ENCODE measurements around the gene FAM118B. TPM values are rescaled to one million over a fixed set of nuclear protein-coding genes. Genes with fewer than 3 reads are reported as not detected.
"Not testable (repeated sequence)": the region's sequence is repeated elsewhere in the genome, so short reads cannot be mapped to it uniquely, and the experiment has no call there.

The FAM118B gene
- total RNA-seq, 1 donor from 2014 or later: 13.0 TPM

DNA sequence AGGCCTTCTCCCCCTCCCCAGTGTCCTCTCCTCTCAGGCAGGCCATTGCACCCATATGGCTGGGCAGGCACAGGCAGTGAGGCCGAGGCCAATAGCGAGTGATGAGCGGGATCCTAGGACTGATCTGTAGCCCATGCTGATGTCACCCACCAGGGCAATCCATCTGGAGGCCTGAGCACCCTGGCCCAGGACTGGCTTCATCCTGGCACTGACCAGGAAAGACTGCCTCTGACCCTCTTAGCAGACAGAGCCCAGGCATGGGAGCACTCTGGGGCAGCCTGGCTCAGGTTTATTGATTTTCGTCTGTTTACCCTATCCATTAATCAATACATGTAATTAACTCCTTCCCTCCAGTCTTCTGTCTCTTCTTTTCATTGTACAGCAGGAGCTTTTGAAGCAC, 66.2 kb downstream of the FAM118B start:
- DNase-seq: no peak

DNA sequence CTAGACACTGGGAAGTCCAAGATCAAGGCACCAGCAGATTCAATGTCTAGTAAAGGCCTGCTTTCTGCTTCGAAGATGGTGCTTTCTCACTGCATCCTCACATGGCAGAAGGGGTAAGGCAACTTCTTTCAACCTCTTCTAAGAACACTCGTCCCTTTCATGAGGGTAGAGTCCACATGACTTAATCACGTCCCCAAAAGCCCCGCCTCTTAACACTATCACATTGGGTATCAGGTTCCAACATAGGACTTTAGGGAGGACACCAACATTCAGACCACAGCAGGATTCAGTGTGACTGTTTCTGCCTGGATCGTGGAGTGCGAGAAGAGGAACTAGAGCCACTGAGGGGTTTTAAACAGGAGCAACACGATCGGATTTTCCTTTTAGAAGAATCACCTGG, 67.6 kb downstream of the FAM118B start:
- DNase-seq: no peak

DNA sequence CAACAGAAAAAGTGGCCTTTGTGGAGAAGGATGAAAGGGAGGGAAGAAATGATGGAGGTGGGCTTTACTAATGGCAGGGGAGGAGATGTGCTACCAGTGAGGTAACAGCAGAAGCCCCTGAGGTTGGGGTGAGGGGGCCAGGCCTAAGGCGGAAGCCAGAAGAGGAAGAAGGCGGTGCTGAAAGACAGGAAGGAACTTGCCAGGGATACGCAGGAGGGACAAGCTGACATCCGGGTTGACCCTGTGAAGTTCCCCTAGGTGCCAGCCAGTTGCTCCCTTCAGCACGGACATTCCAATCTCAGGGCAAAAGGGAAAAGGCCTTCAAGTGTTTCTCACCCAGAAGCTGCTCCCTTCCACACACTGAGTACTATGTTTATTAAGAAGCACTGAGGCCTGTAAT, 69.0 kb downstream of the FAM118B start:
- DNase-seq: no peak

DNA sequence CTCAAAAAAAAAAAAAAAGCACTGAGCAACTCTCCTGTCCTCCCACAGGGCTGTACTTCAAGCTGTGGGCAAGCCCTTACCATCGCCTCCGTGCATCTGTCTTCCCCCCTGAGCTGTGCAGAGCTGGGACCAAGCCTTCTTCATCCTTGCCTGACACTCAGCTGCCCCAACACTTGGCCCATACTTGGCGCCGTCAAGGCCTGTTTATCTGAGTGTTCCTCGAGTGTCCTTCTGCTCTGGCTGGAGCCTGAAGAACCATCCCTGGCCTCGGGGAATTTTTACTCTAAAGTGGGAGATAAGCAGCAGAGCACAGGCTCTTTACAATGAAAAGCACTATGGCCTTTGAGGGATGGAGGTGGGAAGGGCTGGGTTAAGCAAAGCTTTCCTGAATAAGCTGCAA, 69.7 kb downstream of the FAM118B start:
- no peak for DNase-seq

DNA sequence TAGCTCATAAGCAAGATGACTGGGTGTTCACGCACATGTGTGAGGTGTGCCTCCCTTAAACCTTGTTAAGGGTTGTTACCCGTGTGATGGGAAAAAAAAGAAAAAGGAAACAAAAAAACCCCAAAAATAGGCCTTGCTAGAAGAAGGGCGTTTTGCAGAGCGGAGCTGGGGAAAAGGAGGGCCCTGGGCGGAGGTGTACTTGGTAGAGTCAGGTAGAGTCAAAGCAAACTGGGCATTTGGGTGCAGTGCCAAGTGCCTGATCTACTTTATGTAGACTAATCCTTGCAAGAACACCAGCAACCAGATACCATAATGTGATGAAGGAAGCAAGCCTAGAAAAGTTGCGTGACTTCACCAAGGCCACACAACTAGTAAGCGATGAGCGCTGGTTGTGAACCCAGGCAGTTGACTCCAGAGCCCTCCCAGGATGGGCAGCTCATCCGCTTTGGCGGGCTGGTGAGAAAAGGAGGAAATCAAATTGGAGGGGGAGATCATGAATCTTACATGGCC, 70.1 kb downstream of the FAM118B start:
- DNase-seq: no peak

DNA sequence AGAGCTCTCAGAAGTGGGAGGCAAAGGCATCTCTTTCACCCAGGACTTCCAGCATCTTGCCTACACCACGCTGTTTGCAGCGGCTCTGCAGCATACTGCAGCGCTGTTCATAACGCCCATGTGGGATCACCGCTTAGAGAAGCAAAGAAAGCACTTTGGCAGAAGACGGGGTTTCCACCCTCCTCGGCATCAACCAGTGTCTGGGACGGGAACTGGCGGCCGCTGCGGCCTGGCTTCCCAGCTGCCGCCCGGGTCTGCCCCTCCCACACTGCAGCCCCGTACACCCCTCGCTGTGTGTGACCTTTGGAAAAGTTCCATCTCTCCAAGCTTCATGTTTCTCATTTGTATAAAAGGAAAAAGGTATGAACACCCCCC, 70.8 kb downstream of the FAM118B start:
- peak; percentile 48 for DNase-seq

DNA sequence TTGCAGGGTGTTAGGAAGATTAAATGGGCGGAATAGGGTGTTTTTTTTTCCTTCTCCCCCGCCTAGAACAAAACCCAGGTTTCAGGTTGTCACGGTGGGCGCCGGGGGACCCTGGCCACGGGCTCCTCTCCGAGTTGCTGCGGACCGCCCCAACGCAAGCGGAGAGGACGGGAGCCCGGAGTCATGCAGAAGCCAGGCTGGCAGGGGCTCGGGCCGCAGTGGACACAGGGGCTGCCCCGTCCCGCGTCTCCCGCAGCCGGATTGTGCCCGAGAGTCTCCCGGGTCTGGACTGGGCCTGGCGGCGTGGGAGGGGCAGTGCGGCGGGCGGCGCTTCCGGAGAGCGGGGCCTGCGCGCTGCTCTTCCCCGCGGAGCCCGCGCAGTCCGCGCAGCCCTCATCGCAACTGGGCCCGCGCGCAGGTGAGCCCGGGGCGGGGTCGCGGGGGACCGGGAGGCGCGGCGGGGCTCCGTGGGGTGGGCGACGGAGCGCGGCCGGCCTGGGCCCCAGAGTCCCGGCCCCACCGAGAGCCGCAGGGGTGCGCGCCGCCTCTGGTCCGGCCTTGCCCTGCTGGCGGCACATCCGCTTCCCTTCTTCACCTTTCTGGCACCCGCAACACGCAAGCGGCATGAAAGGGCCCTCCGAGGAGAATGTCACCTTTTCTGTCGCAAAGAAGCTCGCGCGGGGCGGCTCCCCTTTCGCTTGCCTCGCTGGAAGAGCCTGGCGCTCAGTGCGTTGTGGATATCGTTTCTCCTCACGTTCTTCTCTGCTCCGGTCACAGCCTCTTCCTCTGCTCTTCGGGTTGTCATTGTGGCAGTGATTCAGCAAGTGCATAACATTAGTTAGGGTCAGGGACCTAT, 71.4 kb downstream of the FAM118B start, which contains the start of gene TIRAP:
TSS of gene TIRAP (plus strand) at position 358 of the 856 bp plus-strand sequence. CDS start 7,802 bp downstream, outside the sequence.
- DNase-seq: peak; percentile 33

DNA sequence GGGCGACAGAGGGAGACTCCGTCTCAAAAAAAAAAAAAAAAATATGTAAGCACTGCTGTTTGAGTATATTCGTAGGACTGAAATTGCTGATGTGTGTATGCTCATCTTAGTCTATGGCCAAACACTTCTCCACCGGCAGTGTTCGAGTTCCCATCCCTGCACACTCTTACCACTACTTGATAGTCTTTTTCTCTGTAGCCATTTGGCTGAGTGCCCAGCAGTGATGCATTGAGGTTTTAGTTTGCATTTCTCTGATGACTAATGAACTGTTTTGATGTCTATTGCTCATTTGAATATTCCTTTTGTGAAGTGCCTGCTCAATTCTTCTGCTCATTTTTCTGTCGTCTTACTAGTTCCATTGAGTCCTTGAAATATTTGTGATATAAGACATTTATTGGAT, 73.2 kb downstream of the FAM118B start:
- peak; percentile 37 for DNase-seq

DNA sequence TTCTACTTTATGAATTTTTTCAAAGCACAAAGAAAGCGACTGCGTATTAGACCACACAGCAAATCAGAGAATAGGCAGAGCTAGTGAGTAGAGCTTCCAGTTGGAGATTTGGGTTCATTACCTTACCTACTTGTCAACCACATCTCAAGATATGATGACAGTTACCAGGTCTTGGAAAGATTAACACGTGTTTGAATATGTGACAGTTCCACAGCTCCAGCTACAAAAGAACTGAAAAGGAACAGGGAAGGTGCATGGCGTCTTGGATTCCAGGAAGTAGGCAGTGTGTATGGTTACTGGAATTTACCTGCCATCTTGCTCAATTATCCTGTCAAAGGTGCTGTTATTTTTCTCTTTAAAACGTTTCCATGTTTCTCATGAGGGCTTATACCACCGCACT, 76.7 kb downstream of the FAM118B start:
- DNase-seq: no peak

DNA sequence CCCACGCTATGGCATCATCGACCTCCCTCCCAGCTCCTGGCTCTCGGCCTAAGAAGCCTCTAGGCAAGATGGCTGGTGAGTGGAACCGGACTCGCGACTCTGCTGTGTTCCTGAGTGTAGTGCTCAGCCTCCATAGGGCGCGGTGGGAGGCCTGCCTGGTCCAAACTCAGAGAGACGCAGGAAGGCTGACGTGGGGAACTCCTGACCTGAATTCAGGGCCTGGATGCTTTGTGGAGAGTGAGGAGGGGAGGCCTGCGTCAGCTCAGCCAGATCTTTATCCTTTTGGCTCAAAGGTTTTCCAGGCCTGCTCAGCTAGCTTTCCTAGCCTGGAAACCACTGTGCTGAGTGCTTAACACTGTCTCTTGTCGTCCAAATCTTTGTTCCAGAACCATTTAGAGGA, 79.3 kb downstream of the FAM118B start:
- no peak for DNase-seq

DNA sequence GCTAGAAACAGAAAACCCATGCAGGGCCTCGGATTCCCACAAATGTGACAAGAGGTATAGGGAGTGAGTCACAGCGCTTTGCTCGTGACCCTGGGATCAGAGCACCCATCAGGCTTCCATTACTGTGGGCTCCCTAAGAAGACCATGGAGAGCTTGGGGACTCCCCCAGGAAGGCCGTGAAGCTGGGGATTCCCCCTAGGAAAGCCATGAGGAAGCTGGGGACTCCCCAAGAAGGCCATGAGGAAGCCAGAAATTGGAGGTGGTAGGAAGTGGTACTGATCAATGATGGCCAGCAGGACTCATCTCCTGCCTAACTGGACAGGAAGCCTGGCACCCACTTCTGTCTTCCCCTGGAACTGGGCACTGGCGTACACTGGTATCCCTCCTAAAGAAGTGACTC, 82.1 kb downstream of the FAM118B start:
- DNase-seq: no peak

DNA sequence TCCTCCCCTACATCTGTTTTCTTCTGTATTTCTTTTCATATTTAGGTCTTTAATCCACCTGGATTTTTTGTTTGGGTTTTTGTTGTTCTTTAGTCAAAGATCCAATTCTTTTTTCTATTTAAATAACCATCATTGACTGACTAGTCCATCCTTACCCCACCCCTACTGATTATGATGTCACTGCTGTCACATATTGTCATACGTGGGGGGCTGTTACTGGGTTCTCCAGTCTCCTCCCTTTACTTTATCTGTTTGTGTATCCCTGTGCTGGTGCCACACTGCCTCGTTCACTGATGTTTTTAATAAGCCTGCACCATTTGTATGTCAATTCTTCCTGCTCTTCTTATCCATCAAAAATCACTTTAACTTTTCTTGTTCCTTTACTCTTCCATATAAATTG, 85.4 kb downstream of the FAM118B start:
- DNase-seq: no peak

DNA sequence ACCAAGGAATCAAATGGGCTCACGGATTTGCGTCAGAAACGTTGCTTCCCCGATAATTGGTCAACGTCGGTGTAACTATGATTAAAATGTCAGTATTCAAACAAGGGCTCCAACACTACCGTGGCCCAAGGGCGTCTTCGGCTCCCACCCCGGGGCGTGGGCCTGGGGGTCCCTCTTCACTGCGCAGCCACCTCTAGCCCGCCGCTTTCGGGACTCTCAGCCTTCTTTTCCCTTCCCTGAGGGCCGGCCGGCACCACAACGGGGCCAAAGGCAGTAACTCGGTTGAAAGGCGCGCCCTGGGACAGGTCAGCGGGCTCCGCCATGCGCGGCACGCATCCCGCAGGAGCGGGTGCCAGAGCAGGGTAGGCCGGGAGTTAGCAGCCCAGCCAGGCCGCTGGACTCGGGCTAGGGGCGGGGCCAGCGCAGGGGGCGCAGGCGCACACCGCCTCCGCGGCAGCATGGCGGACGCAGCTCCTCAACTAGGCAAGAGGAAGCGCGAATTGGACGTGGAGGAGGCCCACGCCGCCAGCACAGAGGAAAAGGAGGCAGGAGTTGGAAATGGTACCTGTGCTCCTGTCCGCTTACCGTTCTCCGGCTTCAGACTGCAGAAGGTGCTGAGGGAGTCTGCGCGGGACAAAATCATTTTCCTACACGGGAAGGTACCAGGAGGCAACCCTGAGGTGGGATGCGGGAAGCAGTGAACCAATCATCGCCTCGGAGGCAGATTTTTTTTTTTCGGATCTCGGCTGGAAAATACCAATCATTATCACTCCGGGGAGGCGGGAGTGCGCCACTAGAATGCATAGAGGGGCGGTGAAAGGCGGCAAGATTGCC, 92.3 kb downstream of the FAM118B start, which contains the start of gene DCPS:
TSS of gene DCPS (plus strand) at position 438 of the 834 bp plus-strand sequence. CDS start at position 459, 21 bp downstream.
- DNase-seq: peak; percentile 81

DNA sequence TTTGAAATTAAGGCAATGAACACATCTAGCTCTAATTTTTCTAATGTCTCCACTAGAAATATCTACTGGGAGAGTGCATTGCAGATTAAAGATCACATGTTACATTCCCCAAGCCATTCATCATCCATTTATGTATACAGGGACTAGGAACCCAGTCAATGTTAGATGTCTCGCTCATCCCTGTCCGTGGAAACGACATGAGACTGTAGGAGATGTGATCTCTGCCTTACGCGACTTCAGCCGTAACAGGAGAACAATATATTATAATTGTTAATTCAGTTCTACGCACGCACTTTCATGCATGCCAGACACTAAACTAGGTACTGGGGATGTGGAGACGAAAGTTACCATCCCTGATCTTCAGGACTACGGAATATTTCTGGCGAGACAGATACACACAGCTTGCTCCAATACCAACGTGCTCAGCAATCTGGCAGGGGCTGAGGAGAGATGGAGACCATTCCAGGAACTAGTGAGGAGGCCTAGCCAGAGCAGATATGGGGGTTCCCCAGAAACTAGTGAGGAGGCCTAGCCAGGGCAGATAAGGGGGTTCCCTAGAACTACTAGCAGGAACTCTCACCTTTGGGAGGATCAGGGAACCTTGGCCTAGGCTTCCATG, 93.0 kb downstream of the FAM118B start:
- DNase-seq: peak; percentile 65

DNA sequence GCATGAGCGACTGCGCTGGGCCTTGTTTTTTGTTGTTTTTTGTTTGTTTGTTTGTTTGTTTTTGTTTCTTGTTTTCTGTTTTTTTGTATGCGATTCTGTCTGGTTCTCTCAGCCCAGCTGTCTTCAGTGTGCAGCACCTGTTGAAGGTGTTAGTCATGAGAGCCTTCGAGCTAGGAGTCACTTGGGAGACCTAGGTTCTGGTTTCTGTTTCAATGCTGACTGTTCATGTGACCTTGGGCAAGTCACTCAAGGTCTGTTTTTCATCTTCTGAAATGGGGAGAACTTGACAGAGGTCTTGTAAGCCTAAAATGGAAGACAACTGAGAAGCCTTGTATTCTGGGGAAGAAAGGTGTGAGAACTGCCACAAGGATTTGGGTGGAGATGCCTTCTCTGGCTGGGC, 94.1 kb downstream of the FAM118B start:
- no peak for DNase-seq

DNA sequence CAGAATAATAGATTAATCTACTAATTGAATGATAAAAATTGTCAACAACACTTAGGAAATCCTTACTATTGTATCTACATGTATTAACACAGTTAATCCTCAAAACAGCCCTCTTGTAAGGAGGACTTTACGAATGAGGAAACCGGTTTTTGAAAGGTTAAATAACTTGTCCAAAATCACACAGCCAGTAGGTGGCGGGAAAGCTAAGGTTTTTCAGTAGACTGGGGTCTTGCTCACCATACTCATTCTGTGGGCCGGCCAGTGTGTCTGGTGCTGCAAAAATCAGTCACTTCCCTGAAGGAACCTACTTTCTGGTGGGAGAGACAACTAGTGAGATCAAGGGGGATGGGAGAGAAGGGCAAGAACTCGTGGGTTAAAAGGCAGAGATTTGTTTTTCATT, 96.1 kb downstream of the FAM118B start:
- peak; percentile 64 for DNase-seq

DNA sequence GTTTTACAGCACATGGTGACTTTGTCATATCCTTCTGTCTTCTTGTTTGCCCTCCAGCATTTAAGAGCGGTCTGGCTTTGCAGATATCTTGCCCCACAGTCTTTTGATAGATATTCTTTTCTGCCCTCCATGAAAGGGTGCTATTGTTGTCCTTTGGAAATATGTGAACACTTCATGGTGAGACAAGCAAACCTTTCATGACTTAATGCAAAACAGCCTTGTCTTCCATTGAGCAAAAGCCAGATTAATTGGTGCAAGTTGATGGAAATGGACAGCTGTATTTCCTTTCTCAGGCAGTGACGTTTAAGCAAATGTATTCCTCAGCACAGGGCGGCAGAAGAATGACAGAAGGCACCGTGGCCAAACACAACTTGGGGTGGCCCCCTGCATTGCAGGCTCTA, 96.7 kb downstream of the FAM118B start:
- DNase-seq: peak; percentile 80

DNA sequence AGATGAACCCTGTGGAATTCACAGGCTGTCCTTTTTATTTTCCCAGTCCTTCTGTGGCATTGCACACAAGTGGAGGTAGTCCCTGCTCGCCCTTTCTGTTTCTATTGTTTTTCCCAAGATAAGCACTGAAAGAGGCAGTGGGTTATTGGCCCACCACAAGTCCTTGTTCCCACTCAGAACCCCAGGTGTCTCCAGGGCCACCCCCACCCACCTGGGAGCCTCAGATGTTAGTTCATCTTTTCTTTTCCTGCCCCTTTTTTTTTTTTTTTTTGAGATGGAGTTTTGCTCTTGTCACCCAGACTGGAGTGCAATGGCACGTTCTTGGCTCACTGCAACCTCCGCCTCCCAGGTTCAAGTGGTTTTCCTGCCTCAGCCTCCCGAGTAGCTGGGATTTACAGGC, 97.2 kb downstream of the FAM118B start:
- not testable (repeated sequence) for DNase-seq

DNA sequence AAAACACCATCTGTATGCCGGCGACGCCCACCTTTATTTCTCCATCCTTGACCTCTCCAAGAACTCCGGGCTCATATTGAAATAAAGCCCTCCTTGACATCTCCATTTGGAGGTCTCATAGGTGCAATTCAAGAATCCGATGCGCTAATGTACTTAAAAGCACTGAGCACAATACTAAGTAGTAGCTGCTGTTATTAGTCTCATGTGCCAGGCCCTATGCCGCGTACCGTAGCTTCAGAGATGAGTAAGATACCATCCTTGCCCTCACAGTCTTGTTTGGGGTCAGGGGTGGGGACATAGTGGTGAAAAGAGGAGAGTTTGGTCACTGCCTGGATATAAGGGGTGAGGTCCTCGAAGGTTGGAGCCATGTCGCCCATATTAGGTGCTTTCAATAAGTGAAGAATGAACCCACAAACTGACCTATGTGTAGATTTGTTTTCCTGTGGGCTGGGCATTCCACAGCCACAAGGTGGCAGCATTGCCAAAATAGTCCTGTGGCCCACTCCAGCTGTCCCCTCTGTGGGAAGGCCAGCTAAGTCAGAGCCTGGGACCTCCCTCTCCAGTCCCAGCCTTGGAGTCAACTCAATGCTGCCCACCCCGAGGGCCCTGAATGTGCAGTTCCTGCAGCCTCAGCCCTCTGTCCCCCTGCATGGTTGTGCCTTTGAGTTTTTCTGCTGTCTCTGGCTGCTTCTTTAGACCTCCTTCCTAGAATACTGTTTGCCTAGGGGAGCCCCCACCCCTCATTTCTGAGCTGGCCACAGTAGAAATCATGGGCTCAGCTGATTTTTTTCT, 98.8 kb downstream of the FAM118B start:
- peak; percentile 57 for DNase-seq

DNA sequence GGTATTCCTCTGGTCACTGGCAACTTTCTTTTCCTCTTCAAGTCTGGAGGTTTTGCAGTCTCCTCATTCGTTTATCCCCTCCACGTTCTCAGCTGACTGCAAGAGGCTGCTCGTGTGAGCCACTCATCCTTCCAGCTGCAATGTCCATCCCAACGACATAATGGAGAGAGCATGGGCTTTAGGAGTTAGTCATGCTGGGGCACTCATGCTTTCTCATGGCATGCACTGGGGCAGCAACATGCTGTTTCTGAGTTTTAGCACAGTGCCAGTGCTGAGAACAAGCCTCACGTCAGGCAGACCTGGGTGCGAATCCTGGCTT, 99.4 kb downstream of the FAM118B start:
- no peak for DNase-seq

DNA sequence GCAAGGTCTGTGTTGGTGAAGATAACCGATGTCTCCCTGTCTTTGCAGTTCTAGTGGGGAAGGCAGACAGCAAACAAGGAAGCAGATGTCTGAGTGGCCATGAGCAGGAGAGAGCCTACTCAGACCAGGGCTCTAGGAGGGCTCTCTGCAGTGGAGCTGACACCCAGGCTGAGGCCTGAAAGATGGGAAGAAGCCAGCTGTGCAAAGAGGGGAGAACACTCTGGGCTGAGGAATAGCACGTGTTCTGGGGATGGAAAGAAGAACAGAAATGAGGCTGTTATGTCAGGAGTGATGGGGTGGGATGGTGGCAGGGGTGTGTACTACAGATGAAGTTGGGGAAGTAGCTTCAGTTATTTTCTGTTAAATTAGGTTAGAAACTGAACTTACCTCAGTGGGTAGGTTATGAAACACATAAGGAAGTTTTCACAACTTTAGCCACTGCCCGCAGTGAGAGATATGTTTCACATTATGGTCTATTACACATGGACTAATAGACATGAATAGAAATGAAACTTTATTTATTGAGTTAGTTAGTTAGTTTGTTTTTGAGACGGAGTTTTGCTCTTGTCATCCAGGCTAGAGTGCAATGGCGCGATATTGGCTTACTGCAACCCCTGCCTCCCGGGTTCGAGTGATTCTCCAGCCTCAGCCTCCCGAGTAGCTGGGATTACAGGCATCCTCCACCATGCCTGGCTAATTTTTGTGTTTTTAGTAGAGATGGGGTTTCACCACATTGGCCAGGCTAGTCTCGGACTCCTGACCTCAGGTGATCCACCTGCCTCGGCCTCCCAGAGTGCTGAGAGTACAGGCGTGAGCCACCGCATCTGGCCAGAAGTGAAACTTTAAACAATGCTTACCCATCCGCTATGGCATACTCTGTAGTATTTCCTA, 100.1 kb downstream of the FAM118B start:
- DNase-seq: no peak
